ENCODE data around the gene SFTA2.
"Not testable (repeated sequence)": the region's sequence is repeated elsewhere in the genome, so short reads cannot be mapped to it uniquely, and the experiment has no call there.

The SFTA2 gene

GRCh38 chr6:30932665-30933365 is 845 bp upstream of the SFTA2 start:
- no peak for TF ChIP-seq CTCF (IDR thresholded peaks at IDR 0.05; ENCODE audit: borderline replicate concordance, insufficient read depth, low read depth, low read length)
- no peak overlapping the region for H3K4me3 ChIP-seq (ENCODE audit: low read depth, low read length)

- TF ChIP-seq CTCF (IDR thresholded peaks at IDR 0.05; ENCODE audit: borderline replicate concordance, insufficient read depth, low read depth, low read length), result no peak
- H3K4me3 ChIP-seq (ENCODE audit: low read depth, low read length), result no peak overlapping the region
Measured at GRCh38 chr6:30931272-30931671, 698 bp downstream of the SFTA2 start.

GRCh38 chr6:30930506-30930905 is 1.5 kb downstream of the SFTA2 start:
- no peak overlapping the region for H3K4me3 ChIP-seq (ENCODE audit: low read depth, low read length)
- no peak for TF ChIP-seq CTCF (IDR thresholded peaks at IDR 0.05; ENCODE audit: borderline replicate concordance, insufficient read depth, low read depth, low read length)

- H3K4me3 ChIP-seq (ENCODE audit: low read depth, low read length), result no peak overlapping the region
- no peak for TF ChIP-seq CTCF (IDR thresholded peaks at IDR 0.05; ENCODE audit: borderline replicate concordance, insufficient read depth, low read depth, low read length)
Measured at GRCh38 chr6:30928677-30929076, 3.3 kb downstream of the SFTA2 start.

- not testable (repeated sequence) for H3K4me3 ChIP-seq (ENCODE audit: low read depth, low read length)
Measured at GRCh38 chr6:30927080-30927479, 4.9 kb downstream of the SFTA2 start.

GRCh38 chr6:30926644-30927043 is 5.3 kb downstream of the SFTA2 start:
- H3K4me3 ChIP-seq (ENCODE audit: low read depth, low read length), result no peak overlapping the region
- TF ChIP-seq CTCF (IDR thresholded peaks at IDR 0.05; ENCODE audit: borderline replicate concordance, insufficient read depth, low read depth, low read length), result no peak

GRCh38 chr6:30924040-30924627 is 7.8 kb downstream of the SFTA2 start:
- H3K4me3 ChIP-seq (ENCODE audit: low read depth, low read length), result not testable (repeated sequence)

- H3K4me3 ChIP-seq (ENCODE audit: low read depth, low read length), result no peak overlapping the region
- no peak for TF ChIP-seq CTCF (IDR thresholded peaks at IDR 0.05; ENCODE audit: borderline replicate concordance, insufficient read depth, low read depth, low read length)
Measured at GRCh38 chr6:30922447-30922852, 9.5 kb downstream of the SFTA2 start.
